ENCODE results near the gene MNAT1. TPM values are rescaled to one million over a fixed set of nuclear protein-coding genes. Genes with fewer than 3 reads are reported as not detected.
"Not testable (repeated sequence)": the region's sequence is repeated elsewhere in the genome, so short reads cannot be mapped to it uniquely, and the experiment has no call there.

MNAT1 gene
- total and polyA plus RNA-seq, 10 donors, result 11.9 to 34.3 (median 22.0) TPM

GRCh38 chr14:60771117-60771516 is 36.6 kb downstream of the MNAT1 start:
- H3K36me3 ChIP-seq, result no peaks in the 10 kb centered on the region
- WGBS, 5 donors, result 23 to 40% (median 28%) methylated on average over 2 of the region's 2 CpGs
- H3K27me3 ChIP-seq (replicated peaks in 1 of 7), result no peaks in the 10 kb centered on the region
- no peak overlapping the region for H3K27ac ChIP-seq
- no peak for DNase-seq
- H3K4me3 ChIP-seq, result no peak overlapping the region
- intact Hi-C loops (cut with DNase I; ENCODE audit: low total_unique reads), result no loop called here
- no peaks in the 10 kb centered on the region for H3K9me3 ChIP-seq
- H3K4me1 ChIP-seq, result peaks cover 0 to 16% (median 3%) of the 10 kb centered on the region in 6 donors
- TF ChIP-seq POLR2A (IDR thresholded peaks at IDR 0.05) (no peak), CTCF (IDR thresholded peaks at IDR 0.05 in 8 of 11, conservative IDR thresholded peaks at IDR 0.05 in 3 of 11) (no peak), POLR2AphosphoS5 (IDR thresholded peaks at IDR 0.05) (no peak)

GRCh38 chr14:60773558-60773957 is 39.0 kb downstream of the MNAT1 start:
- Histone ChIP-seq H3K27ac (no peak overlapping the region), H3K4me1 (peaks cover 0 to 16% (median 3%) of the 10 kb centered on the region in 6 donors), H3K36me3 (no peaks in the 10 kb centered on the region), H3K9me3 (no peaks in the 10 kb centered on the region), H3K4me3 (no peak overlapping the region), H3K27me3 (replicated peaks in 1 of 7) (no peaks in the 10 kb centered on the region)
- no peak for TF ChIP-seq POLR2AphosphoS5 (IDR thresholded peaks at IDR 0.05)
- no peak for TF ChIP-seq CTCF (IDR thresholded peaks at IDR 0.05 in 8 of 11, conservative IDR thresholded peaks at IDR 0.05 in 3 of 11)
- no peak for TF ChIP-seq POLR2A (IDR thresholded peaks at IDR 0.05)
- intact Hi-C loops (cut with DNase I; ENCODE audit: low total_unique reads), result no loop called here
- DNase-seq, result no peak

DNA sequence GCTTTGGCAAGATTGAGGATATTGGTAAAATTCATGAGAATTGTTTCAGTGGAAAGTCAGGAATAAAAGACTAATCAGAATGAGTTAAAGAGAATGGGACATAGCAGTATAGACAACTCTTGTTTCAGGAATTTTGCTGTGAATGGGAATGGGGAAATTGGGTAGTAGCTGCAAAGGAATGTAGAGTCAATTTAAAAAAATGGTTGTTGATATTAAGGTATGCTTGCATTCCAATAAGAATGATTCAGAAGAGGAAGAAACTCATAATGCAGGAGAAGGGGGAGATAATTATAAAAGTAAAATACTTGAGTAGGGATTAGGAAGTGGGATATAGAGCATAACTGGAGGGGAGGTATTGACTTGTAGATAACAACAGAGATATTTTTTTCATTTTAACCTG is 40.7 kb downstream of the MNAT1 start:
- H3K4me1 ChIP-seq, result peaks cover 0 to 14% (median 3%) of the 10 kb centered on the region in 6 donors
- no peaks in the 10 kb centered on the region for H3K27me3 ChIP-seq (replicated peaks in 1 of 7)
- no peak overlapping the region for H3K4me3 ChIP-seq
- H3K9me3 ChIP-seq, result no peaks in the 10 kb centered on the region
- DNase-seq, result no peak
- H3K27ac ChIP-seq, result no peak overlapping the region
- no peaks in the 10 kb centered on the region for H3K36me3 ChIP-seq
- no peak for TF ChIP-seq POLR2A (IDR thresholded peaks at IDR 0.05)
- no peak for TF ChIP-seq POLR2AphosphoS5 (IDR thresholded peaks at IDR 0.05)
- intact Hi-C loops (cut with DNase I; ENCODE audit: low total_unique reads), result no loop called here

- Histone ChIP-seq H3K27me3 (replicated peaks in 1 of 7) (no peaks in the 10 kb centered on the region), H3K27ac (no peak overlapping the region), H3K36me3 (no peaks in the 10 kb centered on the region), H3K9me3 (no peaks in the 10 kb centered on the region), H3K4me1 (no peaks in the 10 kb centered on the region), H3K4me3 (no peak overlapping the region)
- TF ChIP-seq POLR2AphosphoS5 (IDR thresholded peaks at IDR 0.05), result no peak
- no peak for TF ChIP-seq CTCF (IDR thresholded peaks at IDR 0.05 in 8 of 11, conservative IDR thresholded peaks at IDR 0.05 in 3 of 11)
- no peak for TF ChIP-seq POLR2A (IDR thresholded peaks at IDR 0.05)
- no peak for DNase-seq
- intact Hi-C loops (cut with DNase I; ENCODE audit: low total_unique reads), result no loop called here
These were observed 43.5 kb downstream of the MNAT1 start for GRCh38 chr14:60777856-60778578.

- intact Hi-C loops (cut with DNase I; ENCODE audit: low total_unique reads); H3K4me1 ChIP-seq; H3K27me3 ChIP-seq (replicated peaks in 1 of 7); H3K27ac ChIP-seq; H3K9me3 ChIP-seq; DNase-seq; H3K36me3 ChIP-seq; H3K4me3 ChIP-seq: not testable (repeated sequence)
- 94 to 98% (median 95%) methylated on average over 18 of the region's 18 CpGs for WGBS, 5 donors
These were observed 45.4 kb downstream of the MNAT1 start for GRCh38 chr14:60779745-60780514.

DNA sequence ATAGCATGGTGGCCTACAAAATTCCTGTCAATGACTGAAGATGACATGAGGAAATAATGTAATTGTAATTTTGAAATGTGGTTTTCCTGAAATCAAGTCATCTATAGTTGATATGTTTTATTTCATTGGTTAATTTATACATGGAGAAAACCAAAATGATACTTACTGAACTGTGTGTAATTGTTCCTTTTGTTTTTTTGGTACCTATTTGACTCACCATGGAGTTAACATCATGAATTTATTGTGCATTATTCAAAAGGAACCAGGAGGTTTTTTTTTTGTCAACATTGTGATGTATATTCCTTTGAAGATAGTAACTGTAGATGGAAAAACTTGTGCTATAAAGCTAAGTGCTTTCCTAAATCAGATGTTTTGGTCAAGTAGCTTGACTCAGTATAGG is 46.0 kb downstream of the MNAT1 start:
- H3K27ac ChIP-seq; H3K9me3 ChIP-seq; H3K4me3 ChIP-seq; H3K27me3 ChIP-seq (replicated peaks in 1 of 7); DNase-seq; H3K4me1 ChIP-seq; intact Hi-C loops (cut with DNase I; ENCODE audit: low total_unique reads); H3K36me3 ChIP-seq: not testable (repeated sequence)

Data from spleen (tissue), 11 donors.